Upper lobe of left lung (tissue), 4 donors: ENCODE data around the gene EFNA2.

ENCODE experiments used
- EP300 ChIP-seq, 4 donors: sonication (generic); formaldehyde crosslinking; IDR thresholded peaks; one replicate each; pipeline ENCODE4 v1.5.1; 2017; ENCODE audit warnings: antibody characterized with exemption in 4 of 4, control low read depth in 2 of 4
- POLR2A ChIP-seq, 4 donors: fragments of 450-650 bp; IDR thresholded peaks; one replicate each; pipeline ENCODE4 v1.5.1; 2016 to 2017; ENCODE audit warnings: antibody characterized with exemption in 4 of 4, mild to moderate bottlenecking in 2 of 4
- POLR2AphosphoS5 ChIP-seq, 2 donors: sonication (generic); formaldehyde crosslinking; IDR thresholded peaks; one replicate each; pipeline ENCODE4 v1.5.1; 2017; ENCODE audit warnings: antibody characterized with exemption in 2 of 2
- TF ChIP-seq, protein P1 (sequence below), 6 experiments: fragments of 450-650 bp in 4 of 6; fragments of 200-600 bp in 2 of 6; sonication (generic) in 2 of 6; IDR thresholded peaks; one replicate each; pipeline ENCODE4 v1.5.1; 2016 to 2019; ENCODE audit warnings: antibody characterized with exemption in 6 of 6

DNA sequence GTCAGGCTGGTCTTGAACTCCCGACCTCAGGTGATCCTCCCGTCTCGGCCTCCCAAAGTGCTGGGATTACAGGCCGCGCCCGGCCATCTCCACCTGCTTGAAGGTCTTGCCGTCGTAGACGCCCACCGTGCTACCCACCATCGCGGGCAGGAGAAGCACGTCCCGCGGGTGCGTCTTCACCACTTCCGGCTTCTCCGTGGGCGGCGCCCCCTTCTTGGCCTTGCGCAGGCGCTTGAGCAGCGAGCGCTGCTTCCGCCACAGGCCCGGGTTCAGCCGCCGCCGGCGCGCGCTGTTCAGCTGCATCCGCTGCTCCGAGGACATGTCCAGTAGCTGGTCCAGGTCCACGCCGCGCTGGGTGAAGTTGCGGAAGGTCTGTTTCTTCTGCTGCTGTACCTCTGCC is 21.6 kb downstream of the EFNA2 start:
- TF ChIP-seq, protein P1, sequence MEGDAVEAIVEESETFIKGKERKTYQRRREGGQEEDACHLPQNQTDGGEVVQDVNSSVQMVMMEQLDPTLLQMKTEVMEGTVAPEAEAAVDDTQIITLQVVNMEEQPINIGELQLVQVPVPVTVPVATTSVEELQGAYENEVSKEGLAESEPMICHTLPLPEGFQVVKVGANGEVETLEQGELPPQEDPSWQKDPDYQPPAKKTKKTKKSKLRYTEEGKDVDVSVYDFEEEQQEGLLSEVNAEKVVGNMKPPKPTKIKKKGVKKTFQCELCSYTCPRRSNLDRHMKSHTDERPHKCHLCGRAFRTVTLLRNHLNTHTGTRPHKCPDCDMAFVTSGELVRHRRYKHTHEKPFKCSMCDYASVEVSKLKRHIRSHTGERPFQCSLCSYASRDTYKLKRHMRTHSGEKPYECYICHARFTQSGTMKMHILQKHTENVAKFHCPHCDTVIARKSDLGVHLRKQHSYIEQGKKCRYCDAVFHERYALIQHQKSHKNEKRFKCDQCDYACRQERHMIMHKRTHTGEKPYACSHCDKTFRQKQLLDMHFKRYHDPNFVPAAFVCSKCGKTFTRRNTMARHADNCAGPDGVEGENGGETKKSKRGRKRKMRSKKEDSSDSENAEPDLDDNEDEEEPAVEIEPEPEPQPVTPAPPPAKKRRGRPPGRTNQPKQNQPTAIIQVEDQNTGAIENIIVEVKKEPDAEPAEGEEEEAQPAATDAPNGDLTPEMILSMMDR (IDR thresholded peaks at IDR 0.05), result no peak
- TF ChIP-seq POLR2A (IDR thresholded peaks at IDR 0.05) (no peak), POLR2AphosphoS5 (IDR thresholded peaks at IDR 0.05) (no peak), EP300 (IDR thresholded peaks at IDR 0.05) (no peak)
